K562 (cell line): ENCODE data around the gene IMMP2L.

ENCODE experiments used
- RNF219 ChIP-seq: fragments of 250-450 bp; sonication (Bioruptor Pico); IDR thresholded peaks from 2 replicates; pipeline ENCODE4 v1.5.0; 2022; ENCODE audit warnings: mild to moderate bottlenecking
- ZNF384 ChIP-seq: IDR thresholded peaks from 2 replicates; pipeline ENCODE4 v1.6.1; 2012; ENCODE audit warnings: low read depth, low read length, improper control_type of control experiment
- TF ChIP-seq, protein P1 (sequence below): sonication (generic); formaldehyde crosslinking; IDR thresholded peaks from 2 replicates; pipeline ENCODE4 v1.5.0; 2020; ENCODE audit warnings: missing genetic modification reagents

DNA sequence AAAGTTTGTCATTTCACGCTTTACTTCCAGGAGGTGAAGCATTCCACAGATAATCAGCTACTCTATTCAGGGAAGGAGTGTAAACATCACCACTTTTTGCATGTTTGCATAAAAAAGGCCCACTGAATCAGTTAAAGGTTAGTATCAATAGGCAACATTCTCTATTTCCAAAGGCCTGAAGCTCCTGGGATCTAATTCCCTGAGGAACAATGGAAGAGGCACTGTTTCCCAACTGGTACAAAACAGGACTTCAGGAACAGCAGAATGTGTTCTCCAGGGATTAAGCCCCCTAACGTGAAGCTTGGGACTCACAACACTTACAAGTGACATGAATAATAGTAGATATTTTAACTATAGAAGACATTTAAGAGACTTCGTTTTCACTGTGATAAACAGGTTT, 465.3 kb downstream of the IMMP2L start:
- TF ChIP-seq RNF219 (CRISPR knock-in tag) (no peak), ZNF384 (no peak)
- TF ChIP-seq, protein P1, sequence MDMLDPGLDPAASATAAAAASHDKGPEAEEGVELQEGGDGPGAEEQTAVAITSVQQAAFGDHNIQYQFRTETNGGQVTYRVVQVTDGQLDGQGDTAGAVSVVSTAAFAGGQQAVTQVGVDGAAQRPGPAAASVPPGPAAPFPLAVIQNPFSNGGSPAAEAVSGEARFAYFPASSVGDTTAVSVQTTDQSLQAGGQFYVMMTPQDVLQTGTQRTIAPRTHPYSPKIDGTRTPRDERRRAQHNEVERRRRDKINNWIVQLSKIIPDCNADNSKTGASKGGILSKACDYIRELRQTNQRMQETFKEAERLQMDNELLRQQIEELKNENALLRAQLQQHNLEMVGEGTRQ, result no peak
